Measurements from ENCODE around the gene GRID1.

DNA sequence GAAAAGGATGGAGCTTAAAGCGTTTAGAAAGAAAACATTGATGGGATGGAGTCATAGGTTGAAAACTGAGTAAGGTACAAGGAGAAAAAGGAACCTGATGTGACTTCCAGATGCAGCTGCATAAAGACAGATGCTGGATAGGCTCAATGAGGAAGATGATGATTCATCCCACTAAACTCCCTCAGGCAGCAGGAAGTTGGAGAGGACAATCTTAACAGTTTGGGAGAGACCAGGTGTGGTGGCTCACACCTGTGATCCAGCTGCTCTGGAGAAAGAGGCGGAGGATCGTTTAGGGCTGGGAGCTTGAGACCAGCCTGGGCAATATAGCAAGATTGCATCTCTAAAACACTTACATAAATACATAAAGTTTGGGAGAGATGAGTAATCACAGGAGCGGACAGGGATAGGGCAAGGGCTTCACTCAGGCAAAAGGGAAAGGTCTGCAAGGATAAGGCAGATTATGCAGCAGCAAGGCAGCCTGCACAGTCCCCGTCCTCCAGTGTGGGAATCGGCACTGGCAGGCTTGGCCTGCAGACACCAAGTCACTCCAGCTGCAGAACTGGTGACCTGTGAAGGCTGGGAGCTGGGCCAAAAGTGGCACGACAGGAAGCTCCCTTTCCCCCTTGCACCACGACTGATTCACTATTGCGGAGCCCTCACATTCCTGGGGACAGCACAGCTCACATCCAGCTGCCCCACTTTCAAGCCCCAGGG is 438.5 kb downstream of the GRID1 start:
- TF ChIP-seq, protein P1, sequence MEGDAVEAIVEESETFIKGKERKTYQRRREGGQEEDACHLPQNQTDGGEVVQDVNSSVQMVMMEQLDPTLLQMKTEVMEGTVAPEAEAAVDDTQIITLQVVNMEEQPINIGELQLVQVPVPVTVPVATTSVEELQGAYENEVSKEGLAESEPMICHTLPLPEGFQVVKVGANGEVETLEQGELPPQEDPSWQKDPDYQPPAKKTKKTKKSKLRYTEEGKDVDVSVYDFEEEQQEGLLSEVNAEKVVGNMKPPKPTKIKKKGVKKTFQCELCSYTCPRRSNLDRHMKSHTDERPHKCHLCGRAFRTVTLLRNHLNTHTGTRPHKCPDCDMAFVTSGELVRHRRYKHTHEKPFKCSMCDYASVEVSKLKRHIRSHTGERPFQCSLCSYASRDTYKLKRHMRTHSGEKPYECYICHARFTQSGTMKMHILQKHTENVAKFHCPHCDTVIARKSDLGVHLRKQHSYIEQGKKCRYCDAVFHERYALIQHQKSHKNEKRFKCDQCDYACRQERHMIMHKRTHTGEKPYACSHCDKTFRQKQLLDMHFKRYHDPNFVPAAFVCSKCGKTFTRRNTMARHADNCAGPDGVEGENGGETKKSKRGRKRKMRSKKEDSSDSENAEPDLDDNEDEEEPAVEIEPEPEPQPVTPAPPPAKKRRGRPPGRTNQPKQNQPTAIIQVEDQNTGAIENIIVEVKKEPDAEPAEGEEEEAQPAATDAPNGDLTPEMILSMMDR (IDR thresholded peaks at IDR 0.05): no peak
- no peak for TF ChIP-seq POLR2A (IDR thresholded peaks at IDR 0.05)

Measured in thyroid gland (tissue), 4 donors.